Ovary (tissue), 9 donors: ENCODE results near the gene ITGA3. TPM values are rescaled to one million over a fixed set of nuclear protein-coding genes. Genes with fewer than 3 reads are reported as not detected.

Experiments
- DNase-seq, 5 donors: peaks; one replicate each; pipeline ENCODE4 v3.0.0-alpha.2; 2019 to 2020
- H3K27ac ChIP-seq, 2 donors: fragments of 200-600 bp; one replicate each; pipeline versions ENCODE4 v1.5.1 to v1.8.0; 2019 to 2022
- H3K27me3 ChIP-seq: fragments of 200-600 bp; one replicate; pipeline ENCODE4 v1.8.0; 2022
- H3K36me3 ChIP-seq: fragments of 200-600 bp; sonication (generic); one replicate; pipeline ENCODE4 v1.5.1; 2019
- H3K4me1 ChIP-seq: one replicate; pipeline ENCODE4 v1.8.1; 2013; ENCODE audit warnings: mild to moderate bottlenecking, moderate library complexity; ENCODE audit not compliant: insufficient read depth
- H3K4me3 ChIP-seq: fragments of 200-600 bp; sonication (generic); one replicate; pipeline ENCODE4 v1.5.1; 2017
- H3K9me3 ChIP-seq, 2 donors: fragments of 200-600 bp in 1 of 2; sonication (generic) in 1 of 2; one replicate each; pipeline versions ENCODE4 v1.5.1 to v1.8.1; 2013 to 2019; ENCODE audit warnings: mild to moderate bottlenecking in 1 of 2, moderate library complexity in 1 of 2
- EP300 ChIP-seq: sonication (generic); formaldehyde crosslinking; IDR thresholded peaks from one replicate; pipeline ENCODE4 v1.6.1; 2017; ENCODE audit warnings: antibody characterized with exemption
- POLR2A ChIP-seq: fragments of 450-650 bp; IDR thresholded peaks from one replicate; pipeline ENCODE4 v1.6.1; 2017; ENCODE audit warnings: antibody characterized with exemption, mild to moderate bottlenecking, moderate library complexity
- WGBS, 3 donors: extraction: QIAGEN DNeasy Blood & Tissue Kit in 1 of 3; methylation state at CpG; one replicate each; pipeline versions ENCODE4 v1.1.5 to v1.1.7; 2013 to 2017; 5-methylcytosine and 5-hydroxymethylcytosine counted together
- intact Hi-C, 4 donors: fragments of 100-400 bp; cut with DNase I; formaldehyde crosslinking; loops; one replicate each; pipeline versions ENCODE4 v1.11.0 to v1.15.1; 2022 to 2023
- polyA plus RNA-seq, 2 donors: library from polyadenylated mRNA; stranded (reverse); fragments of 200-250 nt in 1 of 2; fragments of 350-450 nt in 1 of 2; fragmentation: Illumina TruSeq in 1 of 2; extraction: RNeasy Lipid Tissue Mini Kit (QIAGEN cat#74804) in 1 of 2; gene quantifications; one replicate each; pipeline ENCODE4 v1.2.3, GENCODE V29; 2013 to 2014
- total RNA-seq, 7 donors: library from RNA; depleted of rRNA in 2 of 7; stranded (reverse); fragments of >200 nt in 2 of 7; fragmentation: NEBNext Ultra II Directional in 3 of 7; extraction: Animal tissue kit (Norgen Biotek cat#: 25700) in 3 of 7; gene quantifications; one replicate each; pipeline versions ENCODE4 v1.1.0 to v1.2.4, GENCODE V29; 2016 to 2023
- TF ChIP-seq, protein P1 (sequence below), 3 donors: fragments of 450-650 bp in 2 of 3; fragments of 200-600 bp in 1 of 3; IDR thresholded peaks; one replicate each; pipeline versions ENCODE4 v1.5.1 to v1.8.0; 2016 to 2022; ENCODE audit warnings: antibody characterized with exemption in 3 of 3, mild to moderate bottlenecking in 1 of 3
- donor health status: DM: no; HTN: no; CAD: no; lungs with moderate emphysema.
- donor health status: DM: no; HTN: no; CAD: no.
- donor health status: Bipolar disorder and iron deficiency.
- donor health status: DM: yes; HTN: yes; CAD: no.
- donor health status: DM: no; HTN: no; CAD: no.
- donor health status: DM: yes; HTN: yes; CAD: no.

ITGA3 gene
- total and polyA plus RNA-seq, 9 donors: 23.6 to 132 (median 34.2) TPM

DNA sequence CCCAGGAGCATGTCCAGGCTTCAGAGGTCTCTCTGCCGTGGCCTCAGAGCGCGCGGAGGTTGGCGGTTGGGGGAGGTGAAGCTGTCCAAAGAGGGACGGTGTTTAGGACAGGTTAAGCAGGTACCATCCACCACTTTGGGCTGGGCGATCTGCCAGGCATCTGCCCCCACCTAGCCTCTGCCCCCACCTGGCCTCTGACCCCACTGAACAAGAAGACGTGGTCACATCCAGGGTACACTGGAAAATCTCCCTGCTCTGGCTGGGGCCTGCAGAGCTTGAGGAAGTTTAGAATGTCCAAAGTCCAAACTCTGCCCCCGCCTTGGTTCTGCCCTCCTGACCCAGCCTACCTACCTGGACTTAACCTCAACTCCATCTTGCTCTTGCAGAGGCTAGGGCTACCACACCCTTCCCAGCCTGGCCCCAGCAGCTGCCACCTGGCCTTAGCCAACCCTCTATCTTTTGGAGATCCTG, 1.6 kb downstream of the ITGA3 start:
- 33 to 63% (median 34%) methylated on average over 9 of the region's 9 CpGs for WGBS, 3 donors
- intact Hi-C loops: no loop called here

DNA sequence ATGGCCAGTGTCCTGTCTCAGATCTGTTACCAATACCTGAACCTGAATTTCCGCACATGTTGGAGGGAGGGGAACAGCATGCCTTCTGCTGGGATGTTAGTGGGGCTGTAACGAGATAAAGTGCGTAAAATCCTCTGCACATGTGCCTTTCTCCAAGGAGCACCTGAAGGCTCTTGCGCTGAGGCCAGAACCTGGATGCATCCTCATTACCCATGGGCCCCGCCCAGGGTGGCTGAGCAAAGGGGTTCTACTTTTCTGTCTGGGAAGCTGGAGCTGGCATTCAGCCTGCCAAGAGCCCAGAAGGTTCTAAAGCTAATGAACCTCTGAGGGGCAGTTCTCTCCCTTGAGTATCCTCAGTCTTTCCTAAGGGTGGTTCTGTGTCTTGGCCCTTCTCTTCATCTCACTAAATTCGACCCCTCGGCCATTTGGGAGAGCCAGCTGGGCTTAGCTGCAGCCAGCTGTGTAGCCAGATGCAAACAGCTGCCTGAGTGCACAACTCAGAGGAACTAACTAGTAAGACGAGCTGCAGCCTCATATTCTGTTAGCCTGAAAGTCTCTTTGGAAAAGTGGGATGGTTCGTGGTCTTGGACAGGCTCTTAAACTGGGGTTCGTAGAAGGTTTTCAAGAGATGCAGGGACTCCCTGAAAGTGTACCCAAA, 2.5 kb downstream of the ITGA3 start:
- H3K4me1 ChIP-seq: peaks cover 50% of the 10 kb centered on the region
- WGBS, 3 donors: 46 to 60% (median 52%) methylated on average over 10 of the region's 10 CpGs
- H3K4me3 ChIP-seq: no peak overlapping the region
- peak overlapping the region; percentile 37 to 93 for H3K27ac ChIP-seq
- H3K27me3 ChIP-seq: no peaks in the 10 kb centered on the region
- no peaks in the 10 kb centered on the region for H3K36me3 ChIP-seq
- no peaks in the 10 kb centered on the region for H3K9me3 ChIP-seq
- no peak for TF ChIP-seq POLR2A
- TF ChIP-seq EP300: no peak
- TF ChIP-seq, protein P1, sequence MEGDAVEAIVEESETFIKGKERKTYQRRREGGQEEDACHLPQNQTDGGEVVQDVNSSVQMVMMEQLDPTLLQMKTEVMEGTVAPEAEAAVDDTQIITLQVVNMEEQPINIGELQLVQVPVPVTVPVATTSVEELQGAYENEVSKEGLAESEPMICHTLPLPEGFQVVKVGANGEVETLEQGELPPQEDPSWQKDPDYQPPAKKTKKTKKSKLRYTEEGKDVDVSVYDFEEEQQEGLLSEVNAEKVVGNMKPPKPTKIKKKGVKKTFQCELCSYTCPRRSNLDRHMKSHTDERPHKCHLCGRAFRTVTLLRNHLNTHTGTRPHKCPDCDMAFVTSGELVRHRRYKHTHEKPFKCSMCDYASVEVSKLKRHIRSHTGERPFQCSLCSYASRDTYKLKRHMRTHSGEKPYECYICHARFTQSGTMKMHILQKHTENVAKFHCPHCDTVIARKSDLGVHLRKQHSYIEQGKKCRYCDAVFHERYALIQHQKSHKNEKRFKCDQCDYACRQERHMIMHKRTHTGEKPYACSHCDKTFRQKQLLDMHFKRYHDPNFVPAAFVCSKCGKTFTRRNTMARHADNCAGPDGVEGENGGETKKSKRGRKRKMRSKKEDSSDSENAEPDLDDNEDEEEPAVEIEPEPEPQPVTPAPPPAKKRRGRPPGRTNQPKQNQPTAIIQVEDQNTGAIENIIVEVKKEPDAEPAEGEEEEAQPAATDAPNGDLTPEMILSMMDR (IDR thresholded peaks at IDR 0.05): no peak
- intact Hi-C loops: no loop called here
- peak in 1 of 5 donors; percentile 55 for DNase-seq

More for the DNA sequence above, 1.6 kb downstream of the ITGA3 start:
- no peaks in the 10 kb centered on the region for H3K9me3 ChIP-seq
- peak overlapping the region; percentile 80 for H3K4me3 ChIP-seq
- DNase-seq: peak in 2 of 5 donors; percentile 60 to 66
- TF ChIP-seq POLR2A (no peak), EP300 (no peak)
- TF ChIP-seq, protein P1 (IDR thresholded peaks at IDR 0.05): no peak
- peak overlapping the region in 1 of 2 donors; percentile 93 for H3K27ac ChIP-seq
- no peaks in the 10 kb centered on the region for H3K27me3 ChIP-seq
- H3K4me1 ChIP-seq: peaks cover 46% of the 10 kb centered on the region
- no peaks in the 10 kb centered on the region for H3K36me3 ChIP-seq

DNA sequence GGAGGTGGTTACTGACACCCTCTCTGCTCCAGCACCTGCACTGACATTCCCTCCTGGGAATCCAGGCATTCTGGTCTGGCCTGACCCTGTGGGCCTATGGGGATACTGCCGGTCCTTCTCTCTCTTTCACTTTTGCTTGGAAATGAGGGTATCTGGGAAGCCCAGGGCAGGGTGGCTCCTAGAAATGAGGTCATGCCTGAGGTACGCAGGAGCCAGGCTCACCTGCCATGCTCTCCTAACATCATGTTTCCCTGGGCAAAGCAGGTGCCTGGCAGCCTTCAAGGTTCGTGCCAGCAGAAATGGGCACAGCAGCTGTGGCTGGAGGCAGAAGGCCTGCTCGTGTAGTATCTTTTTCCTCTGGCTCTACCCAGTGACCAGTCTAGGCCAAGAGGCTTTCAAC, 3.3 kb downstream of the ITGA3 start:
- 41 to 51% (median 47%) methylated on average over 4 of the region's 4 CpGs for WGBS, 3 donors
- H3K9me3 ChIP-seq: no peaks in the 10 kb centered on the region
- intact Hi-C loops: no loop called here

DNA sequence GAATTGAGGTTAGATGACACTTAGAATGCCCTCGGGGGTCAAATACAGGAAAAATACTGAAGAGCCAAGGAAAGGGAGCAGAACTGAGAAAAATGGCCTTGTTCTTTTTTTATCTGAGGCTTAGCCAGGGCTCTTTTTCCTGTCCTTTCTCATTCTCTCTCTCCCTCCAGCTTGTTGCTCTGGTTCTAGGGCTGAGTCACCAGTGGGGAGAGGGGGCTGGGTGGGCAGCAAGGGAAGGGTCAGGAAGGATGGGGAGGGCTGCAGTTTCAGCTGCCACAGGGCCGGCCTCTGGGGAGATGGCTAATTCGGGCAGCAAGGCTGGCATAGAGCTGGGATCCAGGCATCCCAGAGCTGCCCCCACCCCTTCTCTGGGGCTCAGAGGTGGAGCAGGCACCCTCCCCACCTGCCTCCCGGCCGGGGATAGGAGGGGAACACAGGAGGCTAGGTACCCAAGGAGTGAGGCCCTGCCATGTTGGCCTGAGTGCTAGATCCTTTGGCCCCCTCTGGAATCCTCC, 3.9 kb downstream of the ITGA3 start:
- H3K27ac ChIP-seq: peak overlapping the region; percentile 55 to 93
- H3K4me1 ChIP-seq: peaks cover 59% of the 10 kb centered on the region
- peak in 3 of 5 donors; percentile 48 to 61 (median 59) for DNase-seq
- no peak for TF ChIP-seq POLR2A
- TF ChIP-seq EP300: no peak
- TF ChIP-seq, protein P1 (IDR thresholded peaks at IDR 0.05): no peak
- WGBS, 3 donors: 25 to 32% (median 27%) methylated on average over 5 of the region's 5 CpGs
- H3K4me3 ChIP-seq: no peak overlapping the region
- no peaks in the 10 kb centered on the region for H3K36me3 ChIP-seq
- H3K9me3 ChIP-seq: no peaks in the 10 kb centered on the region
- no peaks in the 10 kb centered on the region for H3K27me3 ChIP-seq
- intact Hi-C loops: no loop called here

More for the DNA sequence above, 3.3 kb downstream of the ITGA3 start:
- Histone ChIP-seq H3K27me3 (no peaks in the 10 kb centered on the region), H3K4me1 (peaks cover 54% of the 10 kb centered on the region), H3K4me3 (no peak overlapping the region), H3K36me3 (no peaks in the 10 kb centered on the region), H3K27ac (peak overlapping the region; percentile 37 to 93)
- DNase-seq: peak in 1 of 5 donors; percentile 34
- TF ChIP-seq POLR2A: no peak
- TF ChIP-seq, protein P1 (IDR thresholded peaks at IDR 0.05): no peak
- TF ChIP-seq EP300: no peak
